Stimulated activated CD4-positive, alpha-beta T cell treated with anti-CD3 and anti-CD28 coated beads, Interleukin-4, amount 100 ng/mL, for 24 hours (primary cell): ENCODE data around the gene NEDD4L.

Experiments used
- DNase-seq: peaks from one replicate; pipeline ENCODE4 v3.0.0-alpha.2; 2020

The NEDD4L gene

DNA sequence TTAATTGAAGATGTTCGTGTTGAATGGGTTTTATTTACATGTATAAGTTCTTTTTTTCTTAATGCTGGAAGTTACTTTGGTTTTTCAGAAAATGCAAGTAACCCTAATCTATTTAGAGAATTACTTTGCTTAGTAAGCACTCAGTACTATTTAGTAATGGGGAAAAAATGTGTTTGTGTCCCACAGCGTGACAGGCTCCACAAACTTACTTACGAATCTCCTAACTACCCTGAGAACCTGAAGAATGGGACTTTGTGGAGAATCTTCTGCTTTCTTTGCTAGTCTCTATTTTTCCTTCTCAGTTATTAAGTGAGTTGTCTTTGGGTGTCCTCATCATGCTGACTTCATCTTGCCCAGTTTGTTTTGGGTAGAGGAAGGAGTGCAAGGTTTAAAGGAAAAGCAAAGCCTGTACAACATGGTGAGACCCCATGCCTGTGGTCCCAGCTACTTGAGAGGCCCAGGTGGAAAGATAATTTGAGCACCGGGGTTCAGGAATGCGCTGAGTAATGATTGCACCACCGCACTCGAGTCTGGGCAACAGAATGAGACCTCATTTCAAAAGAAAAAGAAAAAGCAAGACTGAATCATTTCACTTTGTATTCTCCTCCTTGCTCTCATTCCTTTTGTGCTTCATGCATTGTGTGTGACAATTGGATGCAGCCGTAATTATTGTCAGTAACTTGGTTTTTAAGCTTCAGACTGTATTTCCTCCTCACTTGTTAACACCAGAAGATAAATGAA, 10.2 kb downstream of the NEDD4L start:
- no peak for DNase-seq

DNA sequence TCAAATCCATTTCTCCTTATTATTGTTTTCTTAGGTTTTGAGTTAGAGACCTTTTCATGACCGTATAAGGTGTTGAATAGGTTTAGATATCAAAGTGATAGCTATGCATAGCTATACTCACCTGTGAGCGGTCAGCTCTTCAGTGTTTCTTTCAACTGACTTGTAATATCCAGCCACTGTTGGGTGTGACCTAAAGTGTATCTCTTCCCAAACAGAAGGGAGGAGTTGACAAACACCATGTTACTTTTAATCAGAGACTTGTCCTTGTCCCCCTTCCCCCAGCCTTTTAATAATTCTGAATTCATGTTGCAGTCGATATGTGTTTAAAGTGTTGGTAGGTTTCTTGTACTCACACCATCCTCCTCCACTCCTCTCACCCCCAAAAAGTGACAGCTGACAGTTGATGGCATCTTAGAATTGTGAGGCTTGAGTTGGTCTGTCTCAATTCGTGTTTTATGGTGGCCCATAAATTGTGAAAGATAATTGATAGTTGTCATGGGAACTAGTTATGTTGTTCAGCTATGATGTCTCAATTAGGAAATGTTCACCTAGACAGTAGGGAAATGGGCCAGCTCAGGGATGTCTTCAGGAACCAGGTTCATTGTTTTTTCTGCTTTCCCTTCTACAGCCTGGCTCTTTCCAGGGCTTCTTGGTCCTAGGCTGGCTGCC, 12.0 kb downstream of the NEDD4L start:
- DNase-seq, result no peak

DNA sequence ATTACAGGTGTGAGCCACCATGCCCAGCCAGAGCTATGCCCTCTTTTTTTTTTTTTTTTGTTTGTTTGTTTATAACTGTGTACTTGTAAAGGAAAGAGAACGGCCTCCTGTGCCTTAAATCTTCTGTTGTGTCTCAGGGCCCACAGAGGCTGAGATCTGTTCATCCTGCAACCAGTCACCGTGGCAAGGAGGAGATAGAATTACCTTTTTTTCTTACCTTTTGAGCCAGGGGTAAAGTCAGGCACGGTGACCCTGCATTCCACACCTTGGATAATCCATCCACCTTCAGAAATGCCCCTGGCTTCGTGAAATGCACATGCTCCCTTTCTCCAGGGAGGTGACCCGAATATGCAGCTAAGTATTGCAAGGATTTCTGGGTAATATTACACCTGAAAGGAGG, 12.8 kb downstream of the NEDD4L start:
- no peak for DNase-seq

DNA sequence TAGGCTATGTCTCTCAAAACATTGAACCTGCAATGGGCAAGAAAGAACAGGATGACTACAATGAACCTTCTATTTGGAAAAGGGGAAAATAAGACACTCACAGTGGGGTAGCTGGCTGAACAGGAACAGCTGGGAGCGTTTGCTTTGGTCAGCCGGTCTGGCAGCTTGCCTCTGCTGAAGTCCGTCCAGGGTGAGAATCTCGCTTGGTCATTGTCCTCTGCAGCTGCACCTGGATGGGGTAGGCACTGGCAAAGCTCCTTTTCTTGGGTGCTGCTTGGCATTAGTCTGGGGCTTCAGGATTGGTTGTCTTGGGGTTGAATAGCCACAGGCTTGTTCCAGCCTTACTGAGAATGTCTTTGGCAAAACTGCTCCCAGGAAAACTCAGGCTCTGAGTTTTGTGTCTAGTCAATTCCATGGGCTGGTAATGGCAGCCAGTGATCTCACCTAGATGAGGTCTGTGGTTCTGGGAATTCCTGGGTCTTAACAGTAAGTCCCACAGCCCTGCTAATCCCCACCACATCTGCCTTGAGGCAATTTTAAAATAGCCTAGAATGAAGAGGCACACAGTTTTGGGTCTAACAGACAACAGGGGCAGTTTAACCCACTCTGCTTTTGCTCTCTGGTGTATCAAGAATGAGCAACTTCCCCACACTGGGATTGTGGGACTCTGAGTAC, 13.4 kb downstream of the NEDD4L start:
- DNase-seq, result no peak

DNA sequence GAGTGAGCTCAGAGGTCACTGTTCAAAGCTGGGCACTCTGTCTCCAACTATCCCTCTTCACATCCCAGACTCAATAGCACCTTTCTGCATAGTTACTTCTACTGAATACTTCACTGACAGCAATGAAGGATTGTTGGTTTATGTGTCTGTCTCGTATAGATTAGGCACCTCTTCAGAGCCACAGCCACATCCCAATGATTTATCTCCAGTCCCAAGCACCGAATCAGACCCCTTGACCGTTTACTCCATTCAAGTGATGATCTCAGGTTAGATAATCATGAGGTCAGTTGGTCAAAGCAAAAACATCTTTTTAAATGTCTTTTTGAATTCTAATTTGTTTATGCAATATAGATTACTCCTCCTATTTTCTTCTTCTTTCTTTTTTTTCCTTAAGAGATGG, 14.7 kb downstream of the NEDD4L start:
- DNase-seq, result no peak

DNA sequence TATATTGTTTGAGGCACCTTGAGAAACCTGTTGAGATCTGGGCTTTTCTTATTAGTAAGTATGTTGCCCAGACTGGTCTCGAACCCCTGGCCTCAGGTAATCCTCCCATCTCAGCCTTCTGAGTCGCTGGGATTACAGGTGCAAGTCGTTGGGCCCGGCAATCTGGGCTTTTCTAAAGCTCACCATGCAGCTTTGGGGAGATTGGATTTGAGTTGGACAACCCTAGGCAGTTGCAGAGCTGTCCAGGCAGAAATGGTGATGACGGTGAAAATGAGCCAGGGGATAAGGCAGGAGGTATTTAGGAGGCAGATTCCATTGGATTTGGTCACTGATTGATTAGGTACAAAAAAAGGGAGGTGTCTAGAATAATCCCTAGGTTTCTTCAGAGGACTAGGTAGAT, 16.2 kb downstream of the NEDD4L start:
- DNase-seq, result no peak

DNA sequence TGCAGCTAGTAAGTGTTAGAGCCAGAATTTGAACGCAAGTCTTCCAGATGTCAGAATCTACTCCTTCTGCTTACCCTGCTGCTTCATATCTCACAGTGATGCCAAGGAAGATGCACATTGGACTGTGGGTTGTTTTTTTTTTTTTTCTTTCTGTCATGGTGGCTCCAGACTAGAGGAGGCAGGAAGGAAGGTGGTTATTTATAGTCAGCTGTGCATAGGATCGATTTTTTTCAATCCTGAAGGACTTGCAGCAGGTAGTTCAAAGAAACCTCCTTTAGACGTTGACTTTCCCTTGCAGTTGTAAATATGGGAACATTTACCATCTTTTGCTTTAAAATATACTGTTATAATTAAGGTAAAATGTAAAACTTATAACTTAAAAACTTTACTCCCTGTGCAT, 17.3 kb downstream of the NEDD4L start:
- no peak for DNase-seq

DNA sequence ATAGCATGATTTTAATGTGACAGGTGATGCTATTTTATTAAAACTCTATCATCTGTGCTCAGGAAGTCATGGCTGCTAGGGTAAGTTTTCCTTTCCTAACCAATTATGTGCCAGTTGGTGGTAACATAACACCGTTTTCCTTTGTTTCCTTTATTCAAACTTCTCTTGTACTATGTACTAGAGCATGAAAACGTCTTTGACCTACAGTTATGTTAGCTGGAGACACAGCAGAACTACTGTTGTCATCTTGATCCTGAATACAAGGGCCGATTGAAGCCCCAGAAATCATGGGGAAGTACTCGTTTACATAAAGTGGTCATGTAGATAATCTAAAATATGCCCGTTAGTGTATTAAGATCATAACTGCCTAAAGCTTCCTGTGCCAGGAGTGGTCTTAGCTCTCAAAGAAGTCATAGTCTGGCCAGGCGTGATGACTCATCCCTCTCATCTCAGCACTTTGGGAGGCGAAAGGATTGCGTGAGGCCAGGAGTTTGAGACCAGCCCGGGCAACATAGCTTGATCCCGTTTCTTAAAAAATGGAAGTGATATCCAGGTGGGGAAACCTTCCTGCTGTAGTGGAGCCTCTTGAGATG, 20.5 kb downstream of the NEDD4L start:
- DNase-seq, result no peak

DNA sequence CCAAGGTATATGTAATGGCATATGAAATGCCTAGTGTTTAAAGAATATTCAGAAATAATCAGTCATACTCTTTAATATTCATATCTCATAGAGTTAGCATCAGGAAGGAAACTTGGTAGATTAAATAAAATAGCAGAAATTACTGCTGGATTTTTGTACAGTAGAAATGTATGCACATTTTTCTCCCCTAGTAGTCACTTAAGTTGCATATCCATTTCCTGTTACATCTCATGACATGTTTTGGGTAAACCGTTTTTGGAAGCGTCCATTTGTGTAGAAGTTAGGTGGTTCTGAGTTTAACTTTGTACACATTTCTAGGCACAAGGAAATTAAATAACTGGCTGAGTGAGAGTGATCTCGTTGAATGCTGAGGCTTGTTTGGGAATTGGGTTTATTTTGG, 21.9 kb downstream of the NEDD4L start:
- DNase-seq, result no peak

DNA sequence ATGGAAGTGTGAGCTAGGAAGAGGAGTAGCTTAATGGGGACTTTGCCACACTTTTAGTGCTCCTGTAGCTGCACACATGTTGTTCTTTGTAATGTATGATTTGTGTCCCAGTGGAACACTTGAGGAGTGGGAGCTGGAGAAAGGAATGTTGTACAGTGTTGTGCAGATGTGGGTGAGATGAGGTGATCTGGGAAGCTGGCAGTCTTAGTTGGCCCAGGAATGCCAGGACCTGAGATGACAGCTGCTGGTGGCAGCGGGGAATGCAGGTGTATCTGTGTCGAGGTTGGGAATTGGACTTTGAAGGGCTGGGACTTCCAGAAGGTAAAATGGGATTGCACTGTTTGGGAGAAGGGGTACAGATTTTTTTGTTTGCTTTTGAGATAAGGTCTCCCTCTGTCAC, 23.6 kb downstream of the NEDD4L start:
- DNase-seq, result no peak

DNA sequence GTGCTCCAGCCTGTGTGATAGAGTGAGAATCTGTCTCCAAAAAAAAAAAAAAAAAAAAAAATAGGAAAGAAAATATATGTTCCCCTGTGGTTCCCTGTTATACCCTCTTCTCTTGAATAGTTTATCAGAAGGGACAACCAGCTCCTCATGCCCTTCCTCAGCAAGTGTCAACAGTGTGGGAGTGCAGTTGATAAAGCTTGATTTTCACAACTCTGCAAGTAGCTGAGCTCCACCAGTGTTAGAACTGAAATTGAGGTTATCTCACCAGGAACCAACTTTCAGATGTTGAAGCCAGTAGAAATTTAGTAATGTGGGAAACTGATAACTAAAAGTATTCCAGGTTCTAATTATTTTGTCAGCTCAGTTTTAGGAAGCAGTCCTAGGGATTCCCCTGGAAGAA, 25.1 kb downstream of the NEDD4L start:
- no peak for DNase-seq

DNA sequence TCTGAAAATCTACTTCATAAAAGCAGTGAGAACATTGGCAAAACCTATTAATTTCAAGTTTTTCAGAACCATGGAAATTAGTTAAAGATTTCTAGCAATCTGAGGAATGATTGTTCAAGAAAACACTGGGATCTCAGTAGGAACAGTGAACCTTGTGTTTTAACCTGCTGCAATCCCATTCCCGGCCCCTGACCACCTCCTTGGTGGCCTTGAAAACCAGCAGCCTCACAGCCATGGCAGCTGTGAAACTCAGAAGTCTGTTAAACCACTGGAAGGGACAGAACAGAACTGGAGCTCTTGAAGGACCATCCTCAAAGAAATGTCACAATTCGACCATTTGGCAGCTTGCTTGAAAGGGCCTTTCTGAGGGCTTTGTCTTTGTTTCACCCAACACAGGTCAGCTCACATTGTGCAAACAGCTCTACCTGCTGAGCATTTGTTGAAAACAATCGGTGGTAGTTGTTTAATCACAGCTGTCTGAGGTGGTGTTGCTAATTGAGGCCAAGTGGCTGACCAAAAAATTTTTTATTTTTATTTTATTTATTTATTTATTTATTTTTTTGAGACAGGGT, 25.8 kb downstream of the NEDD4L start:
- no peak for DNase-seq

DNA sequence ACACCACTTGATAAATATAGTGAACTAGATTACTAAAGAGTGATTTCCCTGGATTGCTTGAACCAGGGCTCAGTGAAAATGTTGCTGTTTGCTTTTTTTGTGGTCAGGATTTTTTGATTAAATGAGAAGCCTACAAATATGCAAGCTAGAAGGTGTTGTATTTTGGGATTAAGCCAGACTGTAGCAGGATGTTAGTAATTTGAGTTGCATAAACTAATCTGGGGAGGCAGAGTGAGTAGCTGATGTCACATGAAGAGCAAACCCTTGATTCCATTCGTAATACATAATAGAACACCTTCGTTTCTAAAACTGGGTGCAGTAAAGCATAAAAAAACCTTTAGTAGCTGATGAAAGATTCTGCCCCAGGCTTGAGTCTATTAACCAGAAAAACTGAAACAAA, 32.0 kb downstream of the NEDD4L start:
- DNase-seq, result no peak

DNA sequence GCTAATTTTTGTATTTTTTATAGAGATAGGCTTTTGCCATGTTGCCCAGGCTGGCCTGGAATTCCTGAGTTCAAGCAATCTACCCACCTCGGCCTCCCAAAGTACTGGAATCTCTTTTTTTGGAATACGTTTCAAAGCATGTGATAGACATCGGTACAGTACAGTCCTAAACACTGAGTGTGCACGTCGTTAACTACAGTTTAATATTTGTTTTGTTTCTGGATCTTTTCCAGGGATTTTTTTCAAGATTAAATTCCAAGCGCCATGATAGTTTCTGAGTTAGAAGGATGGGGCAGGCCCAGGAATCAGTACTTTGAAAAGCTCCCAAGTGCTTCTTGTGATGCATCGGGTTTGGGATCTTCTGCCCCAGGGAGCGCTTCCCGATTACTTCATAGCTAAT, 33.3 kb downstream of the NEDD4L start:
- DNase-seq, result no peak

DNA sequence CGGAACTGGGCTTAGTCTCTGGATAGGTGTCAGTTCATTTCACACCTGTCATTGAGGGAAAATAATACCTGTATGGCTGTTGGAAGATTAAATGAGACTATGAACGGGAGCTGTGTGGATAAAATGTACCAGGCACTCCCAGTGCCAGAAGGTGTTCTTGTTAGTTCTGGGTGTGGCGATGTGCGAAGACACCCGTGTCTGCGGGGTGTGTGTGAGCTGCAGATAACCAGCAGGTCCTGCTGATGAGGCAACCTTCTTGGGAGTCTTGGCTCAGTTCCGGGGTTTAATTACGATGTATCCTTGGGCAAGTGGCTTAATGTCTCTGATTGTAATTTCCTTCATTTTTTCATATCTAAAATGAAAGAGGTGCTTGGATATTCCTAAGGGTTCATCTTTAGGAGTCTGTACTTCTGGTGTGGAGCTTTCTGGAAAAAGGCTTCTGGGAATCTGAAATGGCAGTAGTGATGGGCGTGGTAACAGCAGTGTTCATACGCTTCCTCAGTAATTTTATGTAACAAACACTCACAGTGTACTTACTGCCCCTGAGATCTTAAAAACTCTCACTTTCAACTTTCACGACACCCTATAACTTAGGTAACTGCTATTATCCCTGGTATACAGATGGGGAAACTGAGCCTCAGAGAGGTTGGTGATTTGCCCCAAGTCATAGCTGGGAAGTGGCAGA, 35.0 kb downstream of the NEDD4L start:
- no peak for DNase-seq

DNA sequence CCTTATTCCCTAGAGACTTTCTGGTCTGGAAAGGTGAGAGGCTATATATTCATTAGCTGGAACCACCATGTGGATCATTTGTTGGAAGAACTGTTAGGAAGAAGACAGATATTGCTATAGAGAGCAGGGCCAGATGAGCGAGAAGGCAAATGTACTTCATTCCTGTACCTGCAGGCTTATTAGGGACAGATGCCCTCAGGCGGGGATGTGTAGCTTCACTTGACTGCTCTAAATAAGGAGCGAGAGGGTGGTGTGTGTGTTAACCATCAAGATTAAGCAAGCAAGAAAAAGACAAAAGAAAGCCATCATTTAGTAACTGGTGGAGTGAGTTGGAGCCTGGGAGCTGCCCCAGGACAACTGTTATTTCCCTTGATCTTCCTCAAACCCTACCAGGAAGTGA, 36.4 kb downstream of the NEDD4L start:
- no peak for DNase-seq

DNA sequence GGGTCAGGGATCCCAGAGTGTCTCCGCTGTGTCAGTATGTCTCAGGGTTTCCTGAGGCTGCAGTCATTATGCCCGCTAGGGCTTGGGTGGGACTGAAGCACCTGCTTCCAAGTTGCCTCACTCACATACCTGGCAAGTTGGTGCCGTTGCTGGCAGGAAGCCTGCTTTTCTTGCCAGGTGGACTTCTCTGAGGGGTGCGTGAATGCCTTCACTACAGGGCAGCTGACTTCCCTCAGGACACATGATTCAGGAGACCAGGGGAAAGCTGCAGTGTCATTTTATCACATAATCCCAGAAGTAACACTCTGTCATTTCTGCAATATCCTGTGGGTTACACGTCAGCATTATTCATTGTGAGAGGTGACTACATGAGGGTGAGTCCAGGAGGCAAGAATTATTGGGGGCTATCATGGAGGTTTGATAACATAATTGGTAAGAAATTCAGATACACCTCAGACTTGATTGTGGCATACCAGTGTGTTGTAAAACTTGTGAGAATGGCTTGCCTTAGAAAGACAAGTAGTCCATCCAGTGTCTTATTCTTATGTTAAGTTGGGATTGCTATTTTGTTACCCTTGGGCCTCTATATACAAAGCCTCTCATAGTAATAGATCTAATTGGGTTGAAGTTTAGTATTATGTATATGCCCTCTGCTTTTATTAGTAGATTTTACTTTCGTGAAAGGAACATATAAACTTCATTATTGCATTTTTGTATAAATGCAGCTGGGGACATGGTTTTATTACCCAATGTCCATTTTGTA, 44.1 kb downstream of the NEDD4L start:
- no peak for DNase-seq

DNA sequence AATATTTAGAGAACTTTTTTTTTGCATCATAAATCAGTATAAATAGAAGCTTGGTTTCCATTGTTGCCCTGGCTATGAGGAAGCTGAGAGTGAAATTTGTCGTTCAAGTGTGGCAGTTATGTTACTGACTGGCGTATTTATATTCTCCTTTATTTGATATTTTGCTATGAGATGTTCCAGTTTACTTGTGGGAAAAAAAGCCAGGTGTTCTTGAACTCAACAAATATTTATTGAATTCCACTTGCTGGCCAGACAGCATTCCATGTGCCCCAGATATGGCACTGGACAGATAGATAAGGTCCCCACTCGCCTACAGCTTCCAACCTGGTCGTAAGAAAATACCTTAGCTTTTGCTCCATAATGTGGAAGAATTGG, 44.7 kb downstream of the NEDD4L start:
- DNase-seq, result no peak

DNA sequence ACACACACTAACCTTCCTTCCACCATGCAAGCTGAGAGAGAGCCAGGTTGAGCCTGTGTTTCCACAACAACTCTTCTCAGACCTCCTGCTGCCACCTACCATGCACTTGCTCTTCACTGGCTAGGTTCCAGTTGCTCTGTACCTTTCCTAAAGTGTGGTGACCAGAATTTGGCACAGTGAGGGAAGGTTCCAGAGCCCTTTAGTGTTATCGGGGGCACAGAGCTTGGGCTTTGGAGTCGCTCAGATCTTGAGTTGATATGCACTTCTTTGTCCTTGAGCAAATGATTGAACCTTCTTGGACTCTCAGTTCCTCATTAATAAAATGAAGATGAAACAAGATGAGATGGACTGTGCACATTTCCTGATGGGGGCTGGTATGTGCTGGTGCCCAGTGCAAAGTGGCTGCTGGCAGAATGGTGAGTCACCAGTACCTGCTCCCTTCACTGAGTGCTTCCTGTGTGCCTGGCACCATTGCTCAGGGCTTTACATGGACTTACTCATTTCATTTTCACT, 47.1 kb downstream of the NEDD4L start:
- no peak for DNase-seq

DNA sequence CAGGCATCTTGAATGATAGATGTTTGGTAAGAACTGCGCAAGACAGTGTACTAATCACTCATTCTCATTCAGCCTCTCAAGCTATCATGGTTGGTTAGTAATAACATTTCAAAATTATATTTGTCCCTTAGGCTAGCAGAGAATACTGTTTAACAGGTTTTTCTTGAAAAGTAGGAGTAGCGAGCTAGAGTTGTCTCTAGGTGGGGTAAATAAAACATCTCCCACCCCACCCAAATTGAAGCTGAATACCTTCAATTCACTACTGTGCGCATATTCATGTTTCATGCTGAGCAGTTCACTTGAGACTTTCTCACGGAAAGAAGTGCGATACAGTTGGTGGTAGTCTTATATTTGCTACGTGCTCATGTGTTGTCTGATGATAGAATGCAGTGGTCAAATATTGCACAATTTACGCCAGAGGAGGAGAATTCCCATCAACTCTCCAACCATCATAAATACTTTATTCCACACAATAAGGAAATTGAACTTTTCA, 49.3 kb downstream of the NEDD4L start:
- no peak for DNase-seq

DNA sequence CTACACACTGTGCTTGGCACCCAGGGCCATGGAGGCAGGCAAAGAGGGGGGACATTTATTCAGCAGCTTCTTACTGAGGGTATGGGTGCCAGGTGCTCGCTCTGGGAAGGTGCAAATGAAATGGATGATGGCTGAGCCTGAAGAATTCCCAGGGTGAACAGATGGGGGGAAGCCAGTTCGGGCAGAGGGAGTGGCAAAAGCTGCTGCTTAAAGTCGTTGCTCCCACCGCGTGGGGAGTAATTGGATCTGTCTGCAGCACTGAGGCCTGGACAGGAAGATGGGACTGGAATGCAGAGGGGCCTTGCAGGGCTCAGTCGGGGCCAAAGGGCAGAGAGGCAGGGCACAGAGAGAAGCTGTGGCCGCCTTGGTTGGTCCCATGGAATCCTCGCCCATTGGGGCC, 51.2 kb downstream of the NEDD4L start:
- DNase-seq, result no peak

DNA sequence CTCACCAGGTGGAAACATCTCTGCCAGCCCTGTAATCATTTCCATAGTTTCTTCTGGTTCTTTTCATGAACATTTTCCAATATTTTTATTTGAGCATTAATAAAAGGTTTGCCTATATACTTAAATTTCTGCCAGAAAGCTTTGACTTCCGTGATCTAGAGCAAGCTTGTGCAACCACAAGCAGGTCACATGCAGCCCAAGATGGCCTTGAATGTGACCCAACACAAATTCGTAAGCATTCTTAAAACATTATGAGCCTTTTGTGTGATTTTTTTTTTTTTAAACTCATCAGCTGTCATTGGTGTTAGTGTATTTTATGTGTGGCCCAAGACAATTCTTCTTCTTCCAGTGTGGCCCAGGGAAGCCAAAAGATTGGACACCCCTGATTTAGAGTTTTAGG, 51.6 kb downstream of the NEDD4L start:
- no peak for DNase-seq
